GM12892 (cell line): ENCODE data around the gene FMN2.

Experiments
- DNase-seq: peaks from one replicate; pipeline ENCODE4 v3.0.0; 2011; ENCODE audit not compliant: insufficient read length
- FAIRE-seq: peaks from 2 replicates; lab custom pipeline; 2011; peaks lifted over from hg19 to GRCh38; lab: Jason Lieb, UNC
- POLR2A ChIP-seq: IDR thresholded peaks from 2 replicates; pipeline ENCODE4 v1.6.1; 2011; ENCODE audit warnings: low read depth, low read length, control low read depth
- POLR2AphosphoS5 ChIP-seq: IDR thresholded peaks from 2 replicates; pipeline ENCODE4 v1.6.1; 2011; ENCODE audit warnings: low read depth, low read length, control low read depth
- TAF1 ChIP-seq: IDR thresholded peaks from 2 replicates; pipeline ENCODE4 v1.6.1; 2011; ENCODE audit warnings: low read depth, mild to moderate bottlenecking, control low read depth, low read length, borderline replicate concordance

The FMN2 gene

DNA sequence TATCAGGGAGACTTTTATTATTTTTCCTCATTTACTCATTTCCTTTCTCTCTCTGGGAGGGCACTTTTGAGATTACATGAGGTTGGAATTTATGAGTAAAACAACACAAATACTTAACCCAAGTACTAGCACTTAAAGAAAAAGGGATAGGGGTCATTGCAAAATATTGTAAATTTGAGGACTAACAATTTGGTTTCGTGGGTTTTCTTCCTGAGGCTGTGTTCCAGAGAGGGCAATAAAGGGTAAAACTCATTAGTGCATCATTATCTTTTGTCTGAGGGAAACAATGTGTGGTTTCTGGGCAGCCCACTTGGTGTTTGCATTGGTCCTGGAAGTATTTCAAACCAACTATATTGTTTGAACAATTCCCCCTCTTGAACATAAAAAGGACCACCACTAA, 423.8 kb downstream of the FMN2 start:
- no peak for FAIRE-seq
- TF ChIP-seq POLR2AphosphoS5 (no peak), POLR2A (no peak), TAF1 (no peak)
- no peak for DNase-seq

DNA sequence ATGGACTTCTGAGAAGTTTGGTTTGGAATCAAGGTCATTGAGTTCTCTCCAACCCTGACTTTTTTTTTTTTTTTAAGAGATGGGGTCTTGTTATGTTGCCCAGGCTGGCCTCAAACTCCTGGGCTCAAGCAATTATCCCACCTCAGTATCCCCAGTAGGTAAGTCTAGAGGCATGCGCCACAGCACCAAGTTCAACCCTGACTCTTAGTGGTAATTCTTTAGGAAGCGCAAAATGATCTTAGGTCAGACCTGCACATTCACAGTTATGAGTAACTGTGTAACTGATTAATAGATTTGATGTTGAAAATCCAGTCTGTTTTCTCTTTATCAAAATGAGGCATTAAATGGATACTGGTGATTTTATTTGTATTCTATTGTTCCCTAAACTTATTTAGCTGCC, 424.4 kb downstream of the FMN2 start:
- no peak for FAIRE-seq
- TF ChIP-seq POLR2AphosphoS5 = no peak
- no peak for TF ChIP-seq POLR2A
- TF ChIP-seq TAF1 = no peak
- no peak for DNase-seq

DNA sequence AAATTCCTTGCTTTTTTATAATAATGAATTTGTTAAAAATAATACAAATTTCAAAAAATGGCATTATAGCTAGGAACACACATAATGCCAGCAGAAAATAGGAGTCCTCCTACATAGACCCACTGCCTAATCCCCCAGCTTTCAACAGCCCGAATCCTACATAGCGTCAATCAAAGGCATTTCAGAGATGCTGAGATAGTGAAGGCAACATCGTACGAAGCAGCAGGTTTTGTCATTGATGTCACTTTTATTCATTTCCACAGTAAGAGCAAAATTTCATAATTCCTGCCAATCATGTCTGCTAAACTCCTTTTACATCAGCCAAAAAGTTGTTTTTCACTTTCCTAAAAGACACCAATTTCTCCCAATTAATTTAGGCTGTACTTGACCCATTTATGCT, 426.2 kb downstream of the FMN2 start:
- no peak for FAIRE-seq
- no peak for DNase-seq
- TF ChIP-seq POLR2A (no peak), POLR2AphosphoS5 (no peak), TAF1 (no peak)

DNA sequence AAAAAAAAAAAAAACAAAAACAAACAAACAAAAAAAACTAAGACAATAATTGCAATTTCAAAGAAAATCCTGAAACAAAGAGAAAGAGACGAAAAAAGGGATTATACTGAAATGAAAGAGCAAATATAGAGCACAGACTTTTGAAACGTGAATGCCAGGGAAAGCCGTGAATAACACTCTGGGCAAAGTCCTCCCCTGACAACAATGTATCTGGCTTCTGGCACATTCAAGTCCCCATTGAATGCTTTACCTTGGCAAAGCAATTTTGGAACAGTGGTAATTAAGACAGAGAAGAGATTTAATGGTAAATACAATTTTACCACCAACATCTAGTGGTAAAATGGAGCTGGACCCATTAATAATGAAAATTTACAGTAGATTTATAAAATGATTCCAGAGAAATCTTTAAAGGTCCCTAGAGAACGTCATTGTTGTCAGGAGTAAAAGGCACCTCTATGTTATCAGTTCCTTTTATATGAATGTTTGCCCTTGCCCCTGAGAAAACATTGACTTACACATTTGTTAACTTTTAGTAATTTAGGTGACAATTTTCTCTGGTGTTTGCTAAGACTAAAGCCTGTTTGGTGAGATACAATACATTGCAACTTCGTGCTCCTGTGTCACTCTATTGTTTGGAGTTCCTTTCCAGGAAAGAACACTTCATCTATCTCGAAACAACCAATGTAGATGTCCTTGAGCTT, 430.6 kb downstream of the FMN2 start:
- DNase-seq (no peak), FAIRE-seq (no peak)
- TF ChIP-seq TAF1 = no peak
- TF ChIP-seq POLR2A = no peak
- TF ChIP-seq POLR2AphosphoS5 = no peak

DNA sequence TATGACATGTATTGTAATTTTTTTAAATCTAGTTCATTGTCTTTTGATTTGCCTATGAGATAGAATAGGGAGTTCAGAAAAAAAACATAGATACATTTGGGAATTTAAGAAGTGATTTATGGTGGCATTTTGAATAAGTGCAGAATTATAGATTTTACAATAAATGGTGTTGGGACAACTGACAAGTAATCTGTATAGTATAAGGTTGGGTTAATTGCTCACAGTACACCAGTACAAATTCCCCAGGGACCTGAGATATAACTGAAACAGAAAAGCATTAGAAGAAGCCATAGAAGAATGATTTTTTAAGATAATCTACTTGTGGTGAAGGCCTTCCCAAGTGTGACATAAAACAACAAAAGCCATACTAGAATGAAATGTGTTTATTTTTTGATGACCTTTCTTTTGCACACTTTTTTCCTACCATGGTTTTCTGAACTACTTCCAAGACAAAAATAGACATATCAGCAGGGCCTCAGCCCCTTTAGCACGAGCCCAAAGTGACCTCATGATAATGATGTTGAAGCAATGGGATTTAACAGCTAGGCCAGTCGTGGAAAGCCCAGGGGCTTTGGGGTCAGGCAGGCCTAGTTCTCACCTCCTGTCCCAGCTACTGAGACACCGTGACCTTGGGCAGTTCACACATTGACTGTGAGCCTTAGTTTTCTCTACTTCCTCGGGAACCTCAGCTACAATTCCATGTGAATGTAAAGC, 432.8 kb downstream of the FMN2 start:
- DNase-seq = no peak
- no peak for TF ChIP-seq POLR2A
- no peak for TF ChIP-seq POLR2AphosphoS5
- no peak for TF ChIP-seq TAF1
- no peak for FAIRE-seq
